ENCODE results near the gene MUS81.
"Not testable (repeated sequence)": the region's sequence is repeated elsewhere in the genome, so short reads cannot be mapped to it uniquely, and the experiment has no call there.

The MUS81 gene

GRCh38 chr11:65822776-65823528 lies 37.3 kb upstream of the MUS81 start:
- no peak for DNase-seq (ENCODE audit: low spot score)
- no peak overlapping the region for H3K27ac ChIP-seq (ENCODE audit: poor library complexity, severe bottlenecking)
- H3K4me1 ChIP-seq (ENCODE audit: insufficient read depth, poor library complexity, severe bottlenecking): no peaks in the 10 kb centered on the region
- no peaks in the 10 kb centered on the region for H3K9me3 ChIP-seq (ENCODE audit: severe bottlenecking)
- no peak for TF ChIP-seq CTCF (IDR thresholded peaks at IDR 0.05; ENCODE audit: poor library complexity, severe bottlenecking)
- H3K27me3 ChIP-seq (ENCODE audit: insufficient read depth, poor library complexity, severe bottlenecking): no peaks in the 10 kb centered on the region
- ATAC-seq (ENCODE audit: low read depth): no peak
- H3K4me3 ChIP-seq (ENCODE audit: severe bottlenecking): no peak overlapping the region
- H3K36me3 ChIP-seq (ENCODE audit: low read depth): no peaks in the 10 kb centered on the region

- no peaks in the 10 kb centered on the region for H3K9me3 ChIP-seq (ENCODE audit: severe bottlenecking)
- no peaks in the 10 kb centered on the region for H3K36me3 ChIP-seq (ENCODE audit: low read depth)
- no peak overlapping the region for H3K4me3 ChIP-seq (ENCODE audit: severe bottlenecking)
- DNase-seq (ENCODE audit: low spot score) (no peak), ATAC-seq (ENCODE audit: low read depth) (no peak)
- H3K27ac ChIP-seq (ENCODE audit: poor library complexity, severe bottlenecking): no peak overlapping the region
- H3K27me3 ChIP-seq (ENCODE audit: insufficient read depth, poor library complexity, severe bottlenecking): no peaks in the 10 kb centered on the region
- H3K4me1 ChIP-seq (ENCODE audit: insufficient read depth, poor library complexity, severe bottlenecking): no peaks in the 10 kb centered on the region
- no peak for TF ChIP-seq CTCF (IDR thresholded peaks at IDR 0.05; ENCODE audit: poor library complexity, severe bottlenecking)
Observed at GRCh38 chr11:65826984-65827735, 33.1 kb upstream of the MUS81 start.

- Histone ChIP-seq H3K27me3 (ENCODE audit: insufficient read depth, poor library complexity, severe bottlenecking) (no peaks in the 10 kb centered on the region), H3K4me3 (ENCODE audit: severe bottlenecking) (no peak overlapping the region), H3K36me3 (ENCODE audit: low read depth) (no peaks in the 10 kb centered on the region), H3K27ac (ENCODE audit: poor library complexity, severe bottlenecking) (no peak overlapping the region), H3K4me1 (ENCODE audit: insufficient read depth, poor library complexity, severe bottlenecking) (no peaks in the 10 kb centered on the region), H3K9me3 (ENCODE audit: severe bottlenecking) (no peaks in the 10 kb centered on the region)
- no peak for DNase-seq (ENCODE audit: low spot score)
- TF ChIP-seq CTCF (IDR thresholded peaks at IDR 0.05; ENCODE audit: poor library complexity, severe bottlenecking): no peak
- no peak for ATAC-seq (ENCODE audit: low read depth)
Observed at GRCh38 chr11:65829459-65829858, 30.8 kb upstream of the MUS81 start.

- not testable (repeated sequence) for DNase-seq (ENCODE audit: low spot score); H3K4me1 ChIP-seq (ENCODE audit: insufficient read depth, poor library complexity, severe bottlenecking); ATAC-seq (ENCODE audit: low read depth); H3K4me3 ChIP-seq (ENCODE audit: severe bottlenecking); H3K9me3 ChIP-seq (ENCODE audit: severe bottlenecking); H3K27me3 ChIP-seq (ENCODE audit: insufficient read depth, poor library complexity, severe bottlenecking); H3K27ac ChIP-seq (ENCODE audit: poor library complexity, severe bottlenecking); H3K36me3 ChIP-seq (ENCODE audit: low read depth)
Observed at GRCh38 chr11:65832231-65832630, 28.0 kb upstream of the MUS81 start.

- no peaks in the 10 kb centered on the region for H3K36me3 ChIP-seq (ENCODE audit: low read depth)
- H3K4me1 ChIP-seq (ENCODE audit: insufficient read depth, poor library complexity, severe bottlenecking): no peaks in the 10 kb centered on the region
- ATAC-seq (ENCODE audit: low read depth): peak; percentile 99
- H3K27me3 ChIP-seq (ENCODE audit: insufficient read depth, poor library complexity, severe bottlenecking): no peaks in the 10 kb centered on the region
- H3K9me3 ChIP-seq (ENCODE audit: severe bottlenecking): no peaks in the 10 kb centered on the region
- H3K27ac ChIP-seq (ENCODE audit: poor library complexity, severe bottlenecking): no peak within 1 kb of the TSS
- peak within 1 kb of the TSS; percentile 37 for H3K4me3 ChIP-seq (ENCODE audit: severe bottlenecking)
- TF ChIP-seq CTCF (IDR thresholded peaks at IDR 0.05; ENCODE audit: poor library complexity, severe bottlenecking): no peak
- peak; percentile 94 for DNase-seq (ENCODE audit: low spot score)
Observed at GRCh38 chr11:65833297-65834030, 26.8 kb upstream of the MUS81 start, which contains the start of gene SNX32. Gene SNX32 (plus strand): TSS chr11:65833963. CDS start chr11:65834066, 103 bp downstream.
